ENCODE results near the gene ASIC5. TPM values are rescaled to one million over a fixed set of nuclear protein-coding genes. Genes with fewer than 3 reads are reported as not detected.
"Not testable (repeated sequence)": the region's sequence is repeated elsewhere in the genome, so short reads cannot be mapped to it uniquely, and the experiment has no call there.

Gene ASIC5
- total RNA-seq, 4 donors from 2014 or later: not detected

GRCh38 chr4:155802190-155802959 lies 63.7 kb downstream of the ASIC5 start:
- no peak overlapping the region for H3K4me3 ChIP-seq
- intact Hi-C loops (cut with DNase I): no loop called here
- H3K9me3 ChIP-seq: no peaks in the 10 kb centered on the region
- no peaks in the 10 kb centered on the region for H3K27me3 ChIP-seq
- H3K36me3 ChIP-seq: peaks cover 0 to 63% (median 16%) of the 10 kb centered on the region in 4 donors
- WGBS: 62% methylated on average over 7 of the region's 9 CpGs
- TF ChIP-seq POLR2A (IDR thresholded peaks at IDR 0.05; ENCODE audit: low read depth) (no peak), EP300 (IDR thresholded peaks at IDR 0.05) (no peak), CTCF (IDR thresholded peaks at IDR 0.05) (no peak), POLR2AphosphoS5 (IDR thresholded peaks at IDR 0.05) (no peak)
- H3K4me1 ChIP-seq: peaks cover 0 to 55% (median 23%) of the 10 kb centered on the region in 4 donors
- peak overlapping the region; percentile 2 to 51 (median 44) for H3K27ac ChIP-seq (replicated peaks in 1 of 4)
- no peak for DNase-seq (ENCODE audit: extremely low spot score)

- TF ChIP-seq CTCF (IDR thresholded peaks at IDR 0.05) (no peak), POLR2AphosphoS5 (IDR thresholded peaks at IDR 0.05) (no peak), EP300 (IDR thresholded peaks at IDR 0.05) (no peak), POLR2A (IDR thresholded peaks at IDR 0.05; ENCODE audit: low read depth) (no peak)
- no peak overlapping the region for H3K27ac ChIP-seq (replicated peaks in 1 of 4)
- no peak overlapping the region for H3K4me3 ChIP-seq
- H3K36me3 ChIP-seq: peaks cover 0 to 65% (median 16%) of the 10 kb centered on the region in 4 donors
- 78% methylated on average over 7 of the region's 7 CpGs for WGBS
- no peaks in the 10 kb centered on the region for H3K27me3 ChIP-seq
- intact Hi-C loops (cut with DNase I): no loop called here
- H3K4me1 ChIP-seq: peaks cover 0 to 41% (median 22%) of the 10 kb centered on the region in 4 donors
- H3K9me3 ChIP-seq: no peaks in the 10 kb centered on the region
- DNase-seq (ENCODE audit: extremely low spot score): no peak
Observed at GRCh38 chr4:155800685-155801343, 65.3 kb downstream of the ASIC5 start.

GRCh38 chr4:155799794-155800123 lies 66.3 kb downstream of the ASIC5 start:
- TF ChIP-seq EP300 (IDR thresholded peaks at IDR 0.05): no peak
- no peak for TF ChIP-seq CTCF (IDR thresholded peaks at IDR 0.05)
- TF ChIP-seq POLR2AphosphoS5 (IDR thresholded peaks at IDR 0.05): no peak
- TF ChIP-seq POLR2A (IDR thresholded peaks at IDR 0.05; ENCODE audit: low read depth): no peak
- Histone ChIP-seq H3K27ac (replicated peaks in 1 of 4) (peak overlapping the region; percentile 44 to 59 (median 52)), H3K4me3 (no peak overlapping the region), H3K4me1 (peaks cover 0 to 41% (median 22%) of the 10 kb centered on the region in 4 donors), H3K9me3 (no peaks in the 10 kb centered on the region), H3K36me3 (peaks cover 0 to 62% (median 12%) of the 10 kb centered on the region in 4 donors), H3K27me3 (no peaks in the 10 kb centered on the region)
- intact Hi-C loops (cut with DNase I): no loop called here
- DNase-seq (ENCODE audit: extremely low spot score): no peak
- 73% methylated on average over 8 of the region's 8 CpGs for WGBS

GRCh38 chr4:155799116-155799793 lies 66.8 kb downstream of the ASIC5 start:
- intact Hi-C loops (cut with DNase I): no loop called here
- H3K27ac ChIP-seq (replicated peaks in 1 of 4): peak overlapping the region; percentile 44 to 59 (median 52)

GRCh38 chr4:155797581-155797980 lies 68.5 kb downstream of the ASIC5 start:
- H3K27ac ChIP-seq (replicated peaks in 1 of 4); H3K27me3 ChIP-seq; intact Hi-C loops (cut with DNase I); H3K4me3 ChIP-seq; H3K9me3 ChIP-seq; DNase-seq (ENCODE audit: extremely low spot score): not testable (repeated sequence)
- peaks cover 0 to 37% (median 20%) of the 10 kb centered on the region in 4 donors for H3K4me1 ChIP-seq
- peaks cover 0 to 54% (median 10%) of the 10 kb centered on the region in 4 donors for H3K36me3 ChIP-seq
- WGBS: 95% methylated on average over 4 of the region's 4 CpGs

More at GRCh38 chr4:155799116-155799793, 66.8 kb downstream of the ASIC5 start:
- H3K27me3 ChIP-seq: no peaks in the 10 kb centered on the region
- no peak for DNase-seq (ENCODE audit: extremely low spot score)
- no peaks in the 10 kb centered on the region for H3K9me3 ChIP-seq
- no peak overlapping the region for H3K4me3 ChIP-seq
- peaks cover 0 to 41% (median 22%) of the 10 kb centered on the region in 4 donors for H3K4me1 ChIP-seq
- WGBS: 56% methylated on average over 5 of the region's 5 CpGs
- TF ChIP-seq CTCF (IDR thresholded peaks at IDR 0.05): no peak
- TF ChIP-seq EP300 (IDR thresholded peaks at IDR 0.05): no peak
- TF ChIP-seq POLR2AphosphoS5 (IDR thresholded peaks at IDR 0.05): no peak
- no peak for TF ChIP-seq POLR2A (IDR thresholded peaks at IDR 0.05; ENCODE audit: low read depth)
- H3K36me3 ChIP-seq: peaks cover 0 to 62% (median 9%) of the 10 kb centered on the region in 4 donors

Measured in esophagus muscularis mucosa (tissue), 4 donors.